Gastroesophageal sphincter (tissue), 3 donors: Measurements from ENCODE around the gene SGCB.

ENCODE experiments used
- CTCF ChIP-seq, 4 experiments: fragments of 200-600 bp in 2 of 4; fragments of 450-650 bp in 2 of 4; sonication (generic) in 1 of 4; IDR thresholded peaks; one replicate each; pipeline ENCODE4 v1.5.1; 2017 to 2019; ENCODE audit warnings: antibody characterized with exemption in 4 of 4, mild to moderate bottlenecking in 2 of 4, moderate library complexity in 2 of 4
- EP300 ChIP-seq: sonication (generic); formaldehyde crosslinking; IDR thresholded peaks from one replicate; pipeline ENCODE4 v1.6.1; 2017; ENCODE audit warnings: antibody characterized with exemption, mild to moderate bottlenecking
- POLR2A ChIP-seq, 2 donors: fragments of 450-650 bp; IDR thresholded peaks; one replicate each; pipeline ENCODE4 v1.6.1; 2017; ENCODE audit warnings: antibody characterized with exemption in 2 of 2, mild to moderate bottlenecking in 2 of 2, moderate library complexity in 1 of 2
- POLR2AphosphoS5 ChIP-seq: sonication (generic); formaldehyde crosslinking; IDR thresholded peaks from one replicate; pipeline ENCODE4 v1.6.1; 2017; ENCODE audit warnings: antibody characterized with exemption

GRCh38 chr4:52010986-52011385, 27.1 kb downstream of the SGCB start:
- TF ChIP-seq CTCF (IDR thresholded peaks at IDR 0.05) (no peak), POLR2AphosphoS5 (no peak), EP300 (no peak), POLR2A (IDR thresholded peaks at IDR 0.05) (no peak)
